Measurements from ENCODE around the gene CDC42BPA.

GRCh38 chr1:227253065-227253464, 65.2 kb downstream of the CDC42BPA start:
- TF ChIP-seq, protein P1, sequence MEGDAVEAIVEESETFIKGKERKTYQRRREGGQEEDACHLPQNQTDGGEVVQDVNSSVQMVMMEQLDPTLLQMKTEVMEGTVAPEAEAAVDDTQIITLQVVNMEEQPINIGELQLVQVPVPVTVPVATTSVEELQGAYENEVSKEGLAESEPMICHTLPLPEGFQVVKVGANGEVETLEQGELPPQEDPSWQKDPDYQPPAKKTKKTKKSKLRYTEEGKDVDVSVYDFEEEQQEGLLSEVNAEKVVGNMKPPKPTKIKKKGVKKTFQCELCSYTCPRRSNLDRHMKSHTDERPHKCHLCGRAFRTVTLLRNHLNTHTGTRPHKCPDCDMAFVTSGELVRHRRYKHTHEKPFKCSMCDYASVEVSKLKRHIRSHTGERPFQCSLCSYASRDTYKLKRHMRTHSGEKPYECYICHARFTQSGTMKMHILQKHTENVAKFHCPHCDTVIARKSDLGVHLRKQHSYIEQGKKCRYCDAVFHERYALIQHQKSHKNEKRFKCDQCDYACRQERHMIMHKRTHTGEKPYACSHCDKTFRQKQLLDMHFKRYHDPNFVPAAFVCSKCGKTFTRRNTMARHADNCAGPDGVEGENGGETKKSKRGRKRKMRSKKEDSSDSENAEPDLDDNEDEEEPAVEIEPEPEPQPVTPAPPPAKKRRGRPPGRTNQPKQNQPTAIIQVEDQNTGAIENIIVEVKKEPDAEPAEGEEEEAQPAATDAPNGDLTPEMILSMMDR (IDR thresholded peaks at IDR 0.05), result no peak
- TF ChIP-seq POLR2A (IDR thresholded peaks at IDR 0.05), result no peak
- TF ChIP-seq EP300 (IDR thresholded peaks at IDR 0.05), result no peak
